Activated CD8-positive, alpha-beta T cell treated with anti-CD3 and anti-CD28 coated beads, Interleukin-2, amount 10 ng/mL, durations not matched to agents 7 days and 5 days (primary cell): Measurements from ENCODE around the gene FAAP24. TPM values are rescaled to one million over a fixed set of nuclear protein-coding genes. Genes with fewer than 3 reads are reported as not detected.
"Not testable (repeated sequence)": the region's sequence is repeated elsewhere in the genome, so short reads cannot be mapped to it uniquely, and the experiment has no call there.

Experiments
- ATAC-seq: fragments of 150-1000 bp; cut with Tn5 transposase; one replicate; pipeline ENCODE4 v1.10.0; 2021; ENCODE audit warnings: moderate library complexity
- CTCF ChIA-PET: fragments of 350-600 bp; sonication (Branson Sonifier 250); formaldehyde crosslinking; loops from one replicate; lab custom pipeline; 2021; ENCODE audit warnings: antibody characterized with exemption; lab: Charles Lee
- POLR2A ChIA-PET: fragments of 350-600 bp; sonication (Branson Sonifier 250); formaldehyde crosslinking; loops from one replicate; lab custom pipeline; 2021; ENCODE audit warnings: antibody characterized with exemption; lab: Charles Lee
- DNase-seq: peaks from one replicate; pipeline ENCODE4 v3.0.0-alpha.2; 2020
- H3K27ac Mint-ChIP-seq: one replicate; pipeline ENCODE4 v1.8.0; 2021; ENCODE audit warnings: mild to moderate bottlenecking, mixed read lengths
- H3K27me3 Mint-ChIP-seq: one replicate; pipeline ENCODE4 v1.8.0; 2021; ENCODE audit warnings: low read depth, mixed read lengths
- H3K36me3 Mint-ChIP-seq: one replicate; pipeline ENCODE4 v1.8.0; 2021; ENCODE audit warnings: low read depth, mixed read lengths
- H3K4me1 Mint-ChIP-seq: one replicate; pipeline ENCODE4 v1.8.0; 2021; ENCODE audit warnings: low read depth, mixed read lengths
- H3K4me3 Mint-ChIP-seq: one replicate; pipeline ENCODE4 v1.8.0; 2021; ENCODE audit warnings: mild to moderate bottlenecking, mixed read lengths
- H3K9me3 Mint-ChIP-seq: one replicate; pipeline ENCODE4 v1.8.0; 2022; ENCODE audit warnings: mixed read lengths; ENCODE audit not compliant: insufficient read depth
- total RNA-seq, 2 experiments: library from RNA; stranded (reverse); gene quantifications; one replicate each; pipeline ENCODE4 v1.2.3, GENCODE V29; 2021

FAAP24 gene
- total RNA-seq: 1 to 10 TPM; 8.8 to 8.9 TPM

- peak; percentile 99 for ATAC-seq
- peaks cover 20% of the 10 kb centered on the region for H3K4me1 Mint-ChIP-seq
- CTCF ChIA-PET: interaction anchor here (1.3 kb wide), 1 partner anchor 147 kb away, joined by 3 read pairs; no protein-coding TSS in a partner anchor
- POLR2A ChIA-PET: interaction anchor here (0.6 to 1.5 kb wide), 6 partner anchors 108 to 619 kb away, joined by 3 to 6 read pairs (median 3); partner anchors contain the start of gene NUDT19
- peak within 1 kb of the TSS; percentile 95 for H3K27ac Mint-ChIP-seq
- peaks cover 28% of the 10 kb centered on the region for H3K36me3 Mint-ChIP-seq
- DNase-seq: peak; percentile 99
- H3K27me3 Mint-ChIP-seq: no peaks in the 10 kb centered on the region
- peak within 1 kb of the TSS; percentile 97 for H3K4me3 Mint-ChIP-seq
- no peaks in the 10 kb centered on the region for H3K9me3 Mint-ChIP-seq
Measured at GRCh38 chr19:32971715-32972540, at the start of gene FAAP24, which contains the start of gene CEP89. Gene FAAP24, plus strand, starts transcription at chr19:32972242. Its CDS starts 955 bp downstream, at chr19:32973197. Gene CEP89, minus strand, starts transcription at chr19:32971958. Its CDS starts 84 bp downstream, at chr19:32971874.

DNA sequence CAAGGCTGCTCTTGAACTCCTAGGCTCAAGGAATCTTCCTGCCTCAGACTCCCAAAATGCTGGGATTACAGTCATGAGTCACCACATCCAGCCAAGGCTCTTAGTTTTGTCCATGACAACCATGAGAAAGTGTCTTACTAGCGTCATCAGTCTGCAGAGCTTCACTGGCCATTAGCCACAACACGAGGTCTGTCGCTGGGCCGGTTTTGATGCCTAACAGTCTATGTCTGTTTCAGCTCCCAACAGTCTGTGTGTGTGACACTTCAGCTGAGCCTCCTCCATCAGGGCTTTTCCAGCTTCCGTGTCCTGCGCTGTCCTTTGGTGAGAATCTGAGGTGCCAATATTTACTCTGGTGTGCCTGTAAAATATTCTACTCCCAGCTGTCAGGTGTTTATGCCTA lies 47.8 kb upstream of the FAAP24 start:
- ATAC-seq: no peak
- Mint-ChIP-seq H3K4me1 (no peaks in the 10 kb centered on the region), H3K36me3 (peaks cover 27% of the 10 kb centered on the region), H3K4me3 (no peak overlapping the region), H3K27me3 (no peaks in the 10 kb centered on the region), H3K27ac (no peak overlapping the region), H3K9me3 (peaks cover 7% of the 10 kb centered on the region)
- CTCF ChIA-PET: no interaction called here
- no peak for DNase-seq
- POLR2A ChIA-PET: interaction anchor here (0.9 kb wide), 1 partner anchor 22 kb away, joined by 3 read pairs; no protein-coding TSS in a partner anchor

DNA sequence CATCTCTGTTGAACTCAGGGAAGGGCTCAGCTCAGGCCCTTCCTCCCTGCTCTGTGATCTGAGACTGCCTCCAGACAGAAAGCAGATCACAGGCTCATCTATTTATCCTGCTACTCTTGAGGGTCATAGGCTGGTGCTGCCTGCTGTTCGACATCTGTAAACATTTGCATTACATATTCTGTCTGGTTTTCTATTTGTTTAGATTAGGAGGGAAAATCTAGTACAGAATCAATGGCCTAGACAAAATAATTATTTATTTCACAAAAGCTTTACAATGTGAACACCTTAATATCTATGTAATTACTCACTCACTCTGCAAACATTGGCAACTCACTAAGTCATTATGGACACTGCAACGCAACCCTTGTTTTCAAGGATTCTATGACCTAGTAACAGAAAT lies 43.2 kb upstream of the FAAP24 start:
- DNase-seq (no peak), ATAC-seq (no peak)
- Mint-ChIP-seq H3K4me3 (no peak overlapping the region), H3K36me3 (peaks cover 37% of the 10 kb centered on the region), H3K27ac (no peak overlapping the region), H3K4me1 (no peaks in the 10 kb centered on the region), H3K9me3 (peaks cover 7% of the 10 kb centered on the region), H3K27me3 (no peaks in the 10 kb centered on the region)
- POLR2A ChIA-PET: no interaction called here
- CTCF ChIA-PET: no interaction called here

GRCh38 chr19:32930567-32930966 lies 41.5 kb upstream of the FAAP24 start:
- no peak for ATAC-seq
- H3K9me3 Mint-ChIP-seq: peaks cover 7% of the 10 kb centered on the region
- no peaks in the 10 kb centered on the region for H3K4me1 Mint-ChIP-seq
- ChIA-PET POLR2A (no interaction called here), CTCF (no interaction called here)
- H3K27ac Mint-ChIP-seq: no peak overlapping the region
- no peak for DNase-seq
- no peaks in the 10 kb centered on the region for H3K27me3 Mint-ChIP-seq
- H3K36me3 Mint-ChIP-seq: peaks cover 36% of the 10 kb centered on the region
- no peak overlapping the region for H3K4me3 Mint-ChIP-seq

GRCh38 chr19:32933571-32933970 lies 38.5 kb upstream of the FAAP24 start:
- CTCF ChIA-PET: interaction anchor here (1.2 kb wide), 1 partner anchor 144 kb away, joined by 3 read pairs; no protein-coding TSS in a partner anchor
- H3K36me3 Mint-ChIP-seq: peaks cover 27% of the 10 kb centered on the region
- DNase-seq: no peak
- H3K27ac Mint-ChIP-seq: no peak overlapping the region
- POLR2A ChIA-PET: no interaction called here
- peaks cover 3% of the 10 kb centered on the region for H3K9me3 Mint-ChIP-seq
- H3K4me1 Mint-ChIP-seq: no peaks in the 10 kb centered on the region
- no peak for ATAC-seq
- no peaks in the 10 kb centered on the region for H3K27me3 Mint-ChIP-seq
- no peak overlapping the region for H3K4me3 Mint-ChIP-seq

GRCh38 chr19:32935629-32936028 lies 36.4 kb upstream of the FAAP24 start:
- Mint-ChIP-seq H3K27ac (no peak overlapping the region), H3K36me3 (peaks cover 11% of the 10 kb centered on the region), H3K4me3 (no peak overlapping the region), H3K27me3 (no peaks in the 10 kb centered on the region), H3K4me1 (no peaks in the 10 kb centered on the region), H3K9me3 (no peaks in the 10 kb centered on the region)
- POLR2A ChIA-PET: no interaction called here
- ATAC-seq: no peak
- no peak for DNase-seq
- CTCF ChIA-PET: no interaction called here

DNA sequence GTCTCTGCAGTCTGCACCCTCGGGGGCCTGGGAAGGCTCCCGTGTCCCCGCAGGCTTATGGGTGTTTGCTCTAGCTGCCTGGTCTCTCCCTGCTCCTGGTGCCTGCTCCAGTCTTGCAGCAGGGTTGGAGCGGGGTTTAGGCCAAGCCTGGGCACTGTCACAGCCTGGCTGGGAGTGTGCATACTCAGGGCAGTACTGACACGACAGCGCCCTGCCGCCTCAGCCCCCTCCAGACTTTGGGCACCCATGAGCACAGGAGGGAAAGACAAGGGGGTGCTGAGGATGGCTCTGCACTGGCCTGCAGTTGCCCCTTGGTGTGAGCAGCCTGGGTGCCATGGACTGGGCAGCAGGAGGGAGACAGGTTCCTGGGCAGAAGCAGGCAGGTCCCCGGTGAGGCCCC lies 36.0 kb upstream of the FAAP24 start:
- no peaks in the 10 kb centered on the region for H3K4me1 Mint-ChIP-seq
- ChIA-PET POLR2A (no interaction called here), CTCF (no interaction called here)
- peaks cover 10% of the 10 kb centered on the region for H3K36me3 Mint-ChIP-seq
- no peak overlapping the region for H3K27ac Mint-ChIP-seq
- H3K9me3 Mint-ChIP-seq: no peaks in the 10 kb centered on the region
- DNase-seq: no peak
- ATAC-seq: no peak
- H3K27me3 Mint-ChIP-seq: no peaks in the 10 kb centered on the region
- H3K4me3 Mint-ChIP-seq: no peak overlapping the region

- ATAC-seq, H3K4me3 Mint-ChIP-seq, DNase-seq, H3K4me1 Mint-ChIP-seq, CTCF ChIA-PET, POLR2A ChIA-PET, H3K27me3 Mint-ChIP-seq, H3K9me3 Mint-ChIP-seq, H3K27ac Mint-ChIP-seq: not testable (repeated sequence)
- peaks cover 17% of the 10 kb centered on the region for H3K36me3 Mint-ChIP-seq
Measured at GRCh38 chr19:32941273-32941672, 30.8 kb upstream of the FAAP24 start.

- H3K9me3 Mint-ChIP-seq: no peaks in the 10 kb centered on the region
- H3K4me1 Mint-ChIP-seq: no peaks in the 10 kb centered on the region
- H3K27me3 Mint-ChIP-seq: no peaks in the 10 kb centered on the region
- H3K27ac Mint-ChIP-seq: no peak overlapping the region
- H3K36me3 Mint-ChIP-seq: peaks cover 30% of the 10 kb centered on the region
- DNase-seq (no peak), ATAC-seq (no peak)
- ChIA-PET POLR2A (no interaction called here), CTCF (no interaction called here)
- H3K4me3 Mint-ChIP-seq: no peak overlapping the region
Measured at GRCh38 chr19:32945260-32945659, 26.8 kb upstream of the FAAP24 start.

GRCh38 chr19:32966750-32967149 lies 5.3 kb upstream of the FAAP24 start:
- Mint-ChIP-seq H3K9me3 (no peaks in the 10 kb centered on the region), H3K27ac (no peak overlapping the region), H3K4me3 (no peak overlapping the region), H3K36me3 (peaks cover 23% of the 10 kb centered on the region), H3K27me3 (no peaks in the 10 kb centered on the region), H3K4me1 (peaks cover 11% of the 10 kb centered on the region)
- ChIA-PET POLR2A (no interaction called here), CTCF (interaction anchor here (1.7 kb wide), 1 partner anchor 10 kb away, joined by 6 read pairs; no protein-coding TSS in a partner anchor)
- DNase-seq: no peak
- no peak for ATAC-seq

DNA sequence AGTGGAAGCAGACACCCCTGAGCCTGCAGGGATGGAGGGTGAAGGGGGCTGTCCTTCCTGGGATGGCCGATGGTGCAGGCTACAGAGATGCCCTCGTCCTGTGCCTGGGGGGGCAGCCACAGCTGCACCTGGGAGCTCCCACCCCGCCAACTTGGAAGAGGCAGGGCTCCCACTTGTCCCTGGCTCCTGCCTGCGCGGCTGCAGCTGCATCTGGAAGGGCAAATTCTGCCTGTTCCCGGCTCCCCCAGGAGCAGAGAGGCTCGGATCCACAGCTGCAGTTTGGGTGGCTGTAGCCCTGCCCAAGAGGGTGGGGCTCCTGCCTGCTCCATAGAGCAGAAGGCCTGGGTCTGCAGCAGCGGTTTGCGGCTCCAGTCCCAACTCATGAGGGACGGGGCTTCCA lies 2.5 kb upstream of the FAAP24 start:
- ChIA-PET POLR2A (no interaction called here), CTCF (interaction anchor here (1.8 kb wide), 1 partner anchor 156 kb away, joined by 4 read pairs; no protein-coding TSS in a partner anchor)

DNA sequence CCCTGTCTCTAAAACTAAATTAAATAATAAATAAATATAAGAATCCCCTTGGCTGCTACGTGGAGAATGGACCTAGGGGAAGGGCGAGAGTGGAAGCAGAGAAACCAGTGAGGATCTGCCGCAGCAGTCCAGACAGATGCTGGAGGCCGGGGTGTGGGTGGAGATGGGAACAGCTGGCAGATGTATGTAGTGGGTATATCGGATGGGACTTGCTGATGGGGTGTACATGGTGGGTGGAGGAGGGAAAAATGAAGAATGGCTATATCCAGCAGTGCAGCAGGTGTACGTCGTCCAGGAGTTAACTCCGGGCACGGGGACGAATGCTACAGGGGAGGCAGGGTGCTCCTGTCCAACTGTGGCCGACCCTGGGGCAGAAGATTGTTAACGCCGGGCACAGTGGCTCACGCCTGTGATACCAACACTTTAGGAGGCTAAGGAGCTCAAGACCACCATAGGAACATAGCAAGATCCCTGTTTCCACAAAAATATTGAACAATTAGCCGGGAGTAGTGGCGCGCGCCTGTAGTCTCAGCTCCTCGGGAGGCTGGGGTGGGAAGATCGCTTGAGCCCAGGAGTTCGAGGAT lies 938 bp upstream of the FAAP24 start:
- Mint-ChIP-seq H3K36me3 (peaks cover 28% of the 10 kb centered on the region), H3K4me1 (peaks cover 16% of the 10 kb centered on the region), H3K4me3 (peak overlapping the region; percentile 97), H3K27me3 (no peaks in the 10 kb centered on the region), H3K9me3 (no peaks in the 10 kb centered on the region), H3K27ac (peak overlapping the region; percentile 95)
- POLR2A ChIA-PET: interaction anchor here (0.6 to 1.5 kb wide), 3 partner anchors 152 to 390 kb away, joined by 3 to 6 read pairs (median 3); partner anchors contain the start of gene NUDT19
- CTCF ChIA-PET: interaction anchor here (1.3 kb wide), 1 partner anchor 147 kb away, joined by 3 read pairs; no protein-coding TSS in a partner anchor
- ATAC-seq: no peak
- no peak for DNase-seq

More for the DNA sequence above, 2.5 kb upstream of the FAAP24 start:
- DNase-seq (no peak), ATAC-seq (no peak)
- peak overlapping the region; percentile 48 for H3K4me3 Mint-ChIP-seq
- H3K27me3 Mint-ChIP-seq: no peaks in the 10 kb centered on the region
- H3K36me3 Mint-ChIP-seq: peaks cover 21% of the 10 kb centered on the region
- H3K4me1 Mint-ChIP-seq: peaks cover 15% of the 10 kb centered on the region
- H3K27ac Mint-ChIP-seq: no peak overlapping the region
- H3K9me3 Mint-ChIP-seq: no peaks in the 10 kb centered on the region
